A549 treated with Hydrocortisone at 1 μM for 4 hours (cell line): ENCODE measurements around the gene ASTN1. TPM values are rescaled to one million over a fixed set of nuclear protein-coding genes. Genes with fewer than 3 reads are reported as not detected.

Source experiments
- total RNA-seq: library from RNA; stranded (reverse); fragments of 200-300 nt; extraction: Qiagen RNA extraction; gene quantifications from 5 replicates; pipeline ENCODE4 v1.2.3, GENCODE V29; 2022

The ASTN1 gene
- total RNA-seq = not detected in 5 replicates

DNA sequence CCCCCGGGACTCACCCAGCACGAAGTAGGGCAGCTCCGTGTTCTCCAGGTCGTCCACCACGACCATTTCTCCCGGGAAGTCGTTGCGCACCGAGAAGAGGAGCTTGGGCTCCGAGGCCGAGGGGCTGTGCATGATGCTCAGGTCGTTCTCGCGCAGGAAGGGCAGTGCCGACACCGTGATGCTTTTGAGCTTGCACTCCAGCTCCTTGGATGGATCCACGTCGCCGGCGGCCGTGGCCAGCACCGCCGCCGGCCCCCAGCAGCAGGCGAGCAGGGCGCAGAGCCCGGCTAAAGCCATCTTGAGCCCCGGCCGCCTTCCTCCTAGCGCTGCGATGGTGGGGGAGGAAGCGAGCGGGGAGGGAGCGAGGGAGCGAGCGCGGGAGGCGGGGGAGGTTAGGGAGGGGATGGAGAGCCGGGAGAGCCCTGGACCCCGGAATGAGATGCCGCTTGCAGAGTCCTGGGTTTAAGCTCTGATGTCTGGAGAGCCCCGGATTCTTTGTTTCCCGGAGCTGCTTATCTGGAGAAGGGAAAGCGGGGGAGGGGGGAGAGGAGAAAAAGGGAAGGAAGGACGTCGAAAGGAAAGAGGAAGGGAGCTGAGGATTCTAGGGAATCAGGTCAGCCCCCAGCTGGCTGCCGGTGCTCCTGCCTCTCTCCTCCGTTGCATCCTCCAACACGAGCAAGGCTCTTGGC is at the start of gene ASTN1:
Gene ASTN1, minus strand, starts transcription at position 333 of the 689 bp plus-strand sequence. Its CDS starts 36 bp downstream, at position 297.

DNA sequence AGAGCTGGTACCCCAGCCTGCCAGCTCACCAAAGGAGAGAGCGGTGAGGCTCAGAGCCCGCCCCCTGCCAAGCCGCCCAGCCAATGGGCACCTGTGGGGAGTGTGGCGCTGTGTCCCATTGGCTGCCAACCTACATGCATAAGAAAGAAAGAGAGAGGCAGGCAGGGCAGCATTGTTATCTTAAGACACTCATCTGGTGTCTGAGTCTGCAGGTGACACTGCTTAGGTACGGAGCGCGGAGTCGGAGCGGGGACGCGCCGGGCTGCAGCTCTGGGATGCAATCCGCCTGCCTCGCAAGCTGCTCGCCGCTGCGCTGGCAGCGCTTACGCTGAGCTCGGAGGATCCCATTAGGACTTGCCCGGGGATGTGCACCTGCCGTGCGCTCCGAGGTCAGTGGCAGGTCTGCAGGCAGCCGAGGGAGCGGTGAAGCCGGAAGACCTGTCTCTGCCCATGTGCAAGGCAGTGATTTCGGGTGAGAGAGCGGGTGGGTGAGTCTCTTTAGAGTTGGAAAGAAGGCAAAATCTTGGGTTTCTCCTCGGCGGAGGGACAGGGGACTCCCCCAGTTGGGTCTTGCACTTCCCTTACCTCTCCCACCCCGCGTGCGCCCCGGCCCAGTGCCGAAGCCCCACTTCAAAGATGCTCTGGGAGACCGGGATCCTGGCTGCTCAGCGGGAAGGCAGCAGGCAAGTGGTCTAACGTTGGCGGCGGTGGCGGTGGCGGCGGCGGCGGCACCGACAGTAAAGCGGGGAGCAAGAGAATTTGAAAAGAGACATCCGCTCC is 6.4 kb upstream of the ASTN1 start, which contains the start of gene BRINP2:
Gene BRINP2, plus strand, starts transcription at position 203 of the 780 bp plus-strand sequence. CDS start 58,919 bp downstream, outside the sequence.

Other genes with a start within 250 kb of the ASTN1 start
- 0.13 to 0.32 TPM (median 0.15 TPM) in 5 replicates for gene BRINP2, start 6.2 kb upstream of the ASTN1 start, total RNA-seq